DOHH2 (cell line): ENCODE data around the gene CNIH2.

ENCODE experiments used
- H3F3A ChIP-seq: fragments of 200-600 bp; sonication (generic), shearing (Covaris generic); 2 replicates; pipeline ENCODE4 v1.6.0; 2016; ENCODE audit warnings: antibody characterized with exemption, mild to moderate bottlenecking; ENCODE audit not compliant: control insufficient read depth, insufficient read depth
- H3K27ac ChIP-seq: fragments of 200-600 bp; sonication (generic); 2 replicates; pipeline ENCODE4 v1.5.1; 2014; ENCODE audit warnings: low read depth, mild to moderate bottlenecking, low read length, moderate library complexity
- H3K27me3 ChIP-seq: fragments of 200-600 bp; sonication (generic); 2 replicates; pipeline ENCODE4 v1.6.1; 2014; ENCODE audit warnings: mild to moderate bottlenecking, low read length, mixed read lengths; ENCODE audit not compliant: control insufficient read depth
- H3K36me3 ChIP-seq: fragments of 200-600 bp; sonication (generic); 2 replicates; pipeline ENCODE4 v1.6.1; 2014; ENCODE audit warnings: mild to moderate bottlenecking, low read length, moderate library complexity, mixed read lengths; ENCODE audit not compliant: control insufficient read depth
- H3K4me1 ChIP-seq: fragments of 200-600 bp; sonication (generic); 2 replicates; pipeline ENCODE4 v1.6.1; 2014; ENCODE audit warnings: mild to moderate bottlenecking, low read length, mixed read lengths; ENCODE audit not compliant: control insufficient read depth
- H3K4me2 ChIP-seq: fragments of 200-600 bp; sonication (generic); 2 replicates; pipeline ENCODE4 v1.6.0; 2014; ENCODE audit warnings: mild to moderate bottlenecking, low read length, moderate library complexity
- H3K4me3 ChIP-seq: fragments of 200-600 bp; sonication (generic); 2 replicates; pipeline ENCODE4 v1.5.1; 2014; ENCODE audit warnings: mild to moderate bottlenecking, low read length, mixed read lengths
- H3K79me2 ChIP-seq: fragments of 200-600 bp; sonication (generic); 2 replicates; pipeline ENCODE4 v1.6.1; 2014; ENCODE audit warnings: mild to moderate bottlenecking, low read length, mixed read lengths; ENCODE audit not compliant: control insufficient read depth
- H3K9me2 ChIP-seq: fragments of 200-600 bp; sonication (generic); replicated peaks from 2 replicates; pipeline ENCODE4 v1.6.1; 2014; ENCODE audit warnings: mild to moderate bottlenecking, low read length, mixed read lengths; ENCODE audit not compliant: control insufficient read depth
- H3K9me3 ChIP-seq: fragments of 200-600 bp; sonication (generic); 2 replicates; pipeline ENCODE4 v1.6.1; 2014; ENCODE audit warnings: antibody characterized with exemption, low read length, mixed read lengths; ENCODE audit not compliant: control insufficient read depth, insufficient read depth
- H4K20me1 ChIP-seq: fragments of 200-600 bp; sonication (generic); 2 replicates; pipeline ENCODE4 v1.6.0; 2014; ENCODE audit warnings: low read depth, mild to moderate bottlenecking, antibody characterized with exemption, low read length, moderate library complexity; ENCODE audit not compliant: control insufficient read depth, insufficient read depth
- CTCF ChIP-seq: fragments of 200-600 bp; sonication (generic); IDR thresholded peaks from one replicate; pipeline ENCODE4 v1.5.1; 2014; ENCODE audit warnings: antibody characterized with exemption, mild to moderate bottlenecking, low read depth, low read length; ENCODE audit not compliant: poor library complexity, severe bottlenecking
- EZH2phosphoT487 ChIP-seq: fragments of 200-600 bp; sonication (generic); IDR thresholded peaks from 2 replicates; pipeline ENCODE4 v1.6.1; 2017; ENCODE audit warnings: borderline replicate concordance, mild to moderate bottlenecking, antibody characterized with exemption, low read length, moderate library complexity, mixed read lengths

CNIH2 gene

GRCh38 chr11:66239511-66239910 is 38.5 kb upstream of the CNIH2 start:
- TF ChIP-seq CTCF (no peak), EZH2phosphoT487 (no peak)
- no peaks in the 10 kb centered on the region for H3K9me2 ChIP-seq

GRCh38 chr11:66239998-66240780 is 37.8 kb upstream of the CNIH2 start:
- no peak overlapping the region for H3K4me3 ChIP-seq
- H3K4me2 ChIP-seq, result no peak overlapping the region
- no peaks in the 10 kb centered on the region for H3K9me2 ChIP-seq
- H3K36me3 ChIP-seq, result peaks cover 34% of the 10 kb centered on the region
- no peaks in the 10 kb centered on the region for H3K27me3 ChIP-seq
- H3K27ac ChIP-seq, result no peak overlapping the region
- no peaks in the 10 kb centered on the region for H3K4me1 ChIP-seq
- no peaks in the 10 kb centered on the region for H4K20me1 ChIP-seq
- no peaks in the 10 kb centered on the region for H3F3A ChIP-seq
- TF ChIP-seq CTCF, result no peak
- TF ChIP-seq EZH2phosphoT487, result no peak
- H3K79me2 ChIP-seq, result no peaks in the 10 kb centered on the region
- H3K9me3 ChIP-seq, result no peaks in the 10 kb centered on the region

More at GRCh38 chr11:66239511-66239910, 38.5 kb upstream of the CNIH2 start:
- H4K20me1 ChIP-seq, result no peaks in the 10 kb centered on the region
- H3K27me3 ChIP-seq, result no peaks in the 10 kb centered on the region
- H3K36me3 ChIP-seq, result peaks cover 34% of the 10 kb centered on the region
- no peak overlapping the region for H3K4me3 ChIP-seq
- H3K79me2 ChIP-seq, result no peaks in the 10 kb centered on the region
- H3F3A ChIP-seq, result no peaks in the 10 kb centered on the region
- no peak overlapping the region for H3K4me2 ChIP-seq
- no peaks in the 10 kb centered on the region for H3K4me1 ChIP-seq
- no peak overlapping the region for H3K27ac ChIP-seq
- no peaks in the 10 kb centered on the region for H3K9me3 ChIP-seq

- no peaks in the 10 kb centered on the region for H4K20me1 ChIP-seq
- no peaks in the 10 kb centered on the region for H3F3A ChIP-seq
- H3K9me2 ChIP-seq, result no peaks in the 10 kb centered on the region
- no peaks in the 10 kb centered on the region for H3K27me3 ChIP-seq
- peaks cover 34% of the 10 kb centered on the region for H3K36me3 ChIP-seq
- H3K4me3 ChIP-seq, result no peak overlapping the region
- no peaks in the 10 kb centered on the region for H3K9me3 ChIP-seq
- H3K4me1 ChIP-seq, result no peaks in the 10 kb centered on the region
- TF ChIP-seq EZH2phosphoT487, result no peak
- TF ChIP-seq CTCF, result no peak
- no peaks in the 10 kb centered on the region for H3K79me2 ChIP-seq
- no peak overlapping the region for H3K27ac ChIP-seq
- no peak overlapping the region for H3K4me2 ChIP-seq
Observed at GRCh38 chr11:66240781-66241136, 37.2 kb upstream of the CNIH2 start.
